Renal cortex interstitium (tissue), 11 donors: ENCODE data around the gene PSMB1. TPM values are rescaled to one million over a fixed set of nuclear protein-coding genes. Genes with fewer than 3 reads are reported as not detected.
"Not testable (repeated sequence)": the region's sequence is repeated elsewhere in the genome, so short reads cannot be mapped to it uniquely, and the experiment has no call there.

Source experiments
- DNase-seq, 11 donors: peaks; one replicate each; pipeline ENCODE4 v3.0.0-alpha.2; 2013; ENCODE audit warnings: low read depth in 9 of 11, low spot score in 4 of 11; ENCODE audit errors: extremely low read depth in 1 of 11
- polyA plus RNA-seq, 3 donors: library from polyadenylated mRNA; unstranded; fragments of 120-200 nt; gene quantifications; one replicate each; pipeline ENCODE4 v1.2.1, GENCODE V29; 2013; ENCODE audit not compliant: insufficient read length in 3 of 3

Gene PSMB1
- polyA plus RNA-seq, 3 donors: 185 to 233 (median 215) TPM

- DNase-seq: peak; percentile 91 to 98 (median 97)
These were observed 1.1 kb upstream of the PSMB1 start, which contains the start of gene TBP for GRCh38 chr6:170554013-170554795. Gene TBP (plus strand): TSS chr6:170554369. CDS start chr6:170557030, 2,661 bp downstream.

DNA sequence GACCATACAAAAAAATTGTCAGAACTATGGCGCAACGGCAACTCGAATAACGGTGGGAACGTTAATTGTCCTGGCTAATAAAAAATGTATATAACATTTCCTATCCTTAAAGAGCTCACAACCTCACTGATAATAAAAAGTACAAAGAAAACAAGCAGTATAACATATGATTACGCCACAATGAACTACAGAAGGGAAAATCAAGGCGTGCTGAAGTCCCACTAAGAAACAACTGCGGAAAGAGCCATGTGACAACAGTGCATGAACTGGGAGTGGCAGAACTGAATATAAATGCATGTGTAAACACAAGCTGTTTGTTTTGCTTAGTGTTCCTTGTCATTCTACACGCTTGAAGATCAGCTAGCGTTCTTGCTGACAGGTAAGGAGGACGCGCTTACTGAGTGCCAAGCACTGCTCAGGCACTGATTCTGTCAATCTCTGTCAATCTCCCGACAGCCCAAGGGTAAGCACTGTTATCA lies 466 bp upstream of the PSMB1 start:
- DNase-seq: peak in 6 of 11 donors; percentile 22 to 40 (median 35)

- no peak for DNase-seq
These were observed 7.7 kb downstream of the PSMB1 start for GRCh38 chr6:170545405-170545804.

DNA sequence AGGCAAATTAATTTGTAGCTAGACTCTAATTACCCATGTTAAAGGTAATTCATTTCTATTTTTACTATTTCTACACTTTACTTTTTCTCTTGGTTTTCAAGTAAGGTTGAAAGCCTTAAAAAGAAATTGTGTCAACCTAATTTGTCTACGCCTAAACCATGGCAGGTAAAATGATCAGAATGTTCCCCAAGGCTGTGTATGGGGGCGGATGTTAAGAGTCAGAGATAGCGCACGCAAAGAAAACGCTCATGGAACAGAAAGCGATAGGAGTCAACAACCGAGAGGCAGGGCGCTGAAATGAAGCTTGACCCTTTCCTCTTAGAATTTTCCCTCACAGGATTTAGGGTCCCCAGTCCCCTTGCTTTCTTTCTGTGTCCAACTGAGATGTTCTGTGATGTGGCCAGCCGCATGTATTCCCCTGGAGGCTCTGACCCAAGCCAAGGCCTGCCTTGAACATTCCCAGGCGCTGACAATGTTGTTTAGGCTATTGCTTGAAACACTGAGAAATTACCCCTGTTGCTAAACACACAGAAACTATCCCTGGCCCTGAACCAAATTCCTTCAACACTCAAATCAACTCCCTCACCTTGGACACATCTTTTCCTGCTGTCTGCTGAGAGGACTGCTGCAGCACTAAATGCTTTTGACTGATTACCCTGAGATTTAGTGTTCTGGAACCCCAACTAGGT lies 10.9 kb downstream of the PSMB1 start:
- DNase-seq: no peak

DNA sequence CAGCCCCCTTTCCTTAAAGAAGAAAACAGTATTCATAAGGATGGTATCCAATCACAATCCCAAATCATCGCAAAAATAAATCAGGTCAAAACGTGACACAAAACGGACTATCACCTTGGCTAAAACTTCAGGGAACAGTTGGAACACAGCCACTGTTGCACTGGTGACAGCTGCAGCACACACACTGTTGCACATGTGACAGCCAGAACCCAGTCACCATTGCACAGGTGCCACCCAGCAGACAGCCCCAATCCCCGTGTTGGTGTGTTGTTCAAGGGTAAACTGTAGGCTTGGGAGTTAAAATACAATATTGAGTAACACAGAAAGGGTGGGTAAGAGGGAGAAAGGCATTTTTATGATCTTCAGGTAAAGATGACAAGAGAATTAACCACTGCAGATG lies 15.8 kb downstream of the PSMB1 start:
- DNase-seq: no peak

DNA sequence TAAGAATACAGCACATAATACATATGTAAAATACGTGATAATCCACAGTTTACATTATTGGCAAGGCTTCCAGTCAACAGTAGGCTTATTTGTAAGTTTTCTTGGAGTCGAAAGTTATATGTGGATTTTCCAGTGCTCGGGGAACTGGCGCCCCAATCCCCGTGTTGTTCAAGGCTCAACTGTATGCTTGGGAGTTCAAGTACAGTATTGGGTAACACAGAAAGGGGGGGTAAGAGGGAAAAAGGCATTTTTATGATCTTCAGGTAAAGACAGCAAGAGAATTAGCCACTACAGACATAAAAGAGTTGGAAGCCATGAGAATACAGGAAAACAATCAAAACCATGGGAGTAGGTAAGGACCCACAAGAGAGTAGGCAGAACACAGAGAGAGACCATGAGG lies 16.4 kb downstream of the PSMB1 start:
- no peak for DNase-seq

DNA sequence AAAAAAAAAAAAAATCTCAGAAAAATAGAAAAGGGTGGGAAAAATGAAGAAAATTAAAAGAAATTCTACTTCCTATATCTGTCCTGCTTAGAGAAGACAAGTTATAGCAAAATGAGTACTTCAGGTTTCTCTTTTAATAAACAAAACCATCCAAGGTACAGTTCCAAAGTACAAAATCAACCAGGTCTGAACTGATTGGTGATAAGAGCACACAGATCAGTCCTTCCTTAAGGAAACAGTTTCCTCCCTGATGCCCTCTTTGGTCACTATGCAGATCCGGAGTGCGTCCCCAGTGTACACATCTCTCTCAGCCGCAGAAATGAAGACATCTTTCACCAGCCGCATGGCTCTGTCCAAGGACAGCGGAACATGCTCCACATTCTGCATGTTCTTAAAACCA lies 18.1 kb downstream of the PSMB1 start:
- no peak for DNase-seq

- DNase-seq: no peak
These were observed 19.3 kb downstream of the PSMB1 start for GRCh38 chr6:170533792-170534191.

DNA sequence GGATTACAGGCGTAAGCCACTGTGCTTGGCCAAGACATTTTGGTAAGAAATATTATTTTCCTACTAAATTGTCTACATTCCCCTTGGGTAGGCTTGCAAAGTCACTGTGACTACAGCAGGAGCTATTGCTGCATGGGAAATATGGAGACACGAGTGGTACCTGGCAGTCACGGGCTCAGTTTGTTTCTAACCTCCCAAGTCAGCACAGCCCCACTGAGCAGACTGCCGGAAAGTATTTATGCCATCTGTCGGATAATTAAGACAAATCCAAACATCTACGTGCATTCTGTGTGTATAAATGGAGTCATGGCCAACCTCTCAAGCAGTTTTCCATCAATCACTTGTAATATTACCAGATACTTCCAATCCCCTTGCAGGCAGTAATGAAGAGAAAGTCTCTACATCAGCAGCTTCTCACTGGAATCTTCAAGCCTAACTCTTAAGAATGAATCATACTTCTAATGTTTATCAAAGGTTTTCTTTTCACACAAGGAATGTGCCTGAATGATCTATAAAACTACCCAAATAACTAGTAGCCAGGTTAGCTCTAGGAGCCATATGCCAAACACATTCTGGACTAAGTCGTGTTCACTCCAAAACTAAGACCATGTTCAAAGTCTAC lies 20.1 kb downstream of the PSMB1 start:
- DNase-seq: no peak

DNA sequence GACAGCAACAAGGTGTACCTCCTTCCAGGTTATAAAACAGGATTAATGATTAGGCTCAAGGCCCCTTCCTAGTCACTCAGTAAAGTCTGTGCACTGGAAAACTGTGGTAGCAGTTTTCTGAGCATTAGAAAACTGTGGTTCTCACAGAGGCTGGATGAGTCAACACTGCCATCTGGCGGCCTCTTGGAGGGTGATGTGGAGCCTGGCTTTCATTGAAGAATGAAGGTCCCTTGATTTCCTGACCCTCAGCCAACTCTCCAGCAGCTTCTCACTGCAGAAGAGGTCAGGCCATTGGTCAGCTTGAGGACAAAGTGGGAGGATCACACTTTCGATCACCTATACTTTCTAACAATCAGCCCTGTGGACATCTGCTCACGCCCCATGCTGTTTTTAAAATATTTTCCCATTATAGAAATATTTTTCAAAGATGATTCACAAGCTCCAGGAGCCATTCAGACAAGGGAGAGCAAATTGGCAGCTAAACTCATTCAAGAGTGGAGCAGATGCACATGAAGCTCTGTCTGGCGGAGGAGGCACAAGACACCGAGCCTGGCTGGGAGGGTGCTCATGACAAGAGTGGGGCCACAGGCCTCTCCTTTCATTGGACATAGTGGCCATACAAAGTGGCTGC lies 23.2 kb downstream of the PSMB1 start:
- peak in 10 of 11 donors; percentile 58 to 85 (median 70) for DNase-seq

DNA sequence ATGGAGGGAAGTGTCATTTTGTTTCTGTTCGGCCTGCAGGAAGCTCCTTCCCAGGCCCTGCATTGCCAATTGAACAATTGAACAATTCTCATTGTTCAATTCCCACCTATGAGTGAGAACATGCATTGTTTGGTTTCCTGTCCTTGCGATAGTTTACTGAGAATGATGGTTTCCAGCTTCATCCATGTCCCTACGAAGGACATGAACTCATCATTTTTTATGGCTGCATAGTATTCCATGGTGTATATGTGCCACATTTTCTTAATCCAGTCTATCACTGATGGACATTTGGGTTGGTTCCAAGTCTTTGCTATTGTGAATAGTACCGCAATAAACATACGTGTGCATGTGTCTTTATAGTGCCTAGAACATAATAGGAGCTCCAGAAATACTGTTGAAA lies 25.1 kb downstream of the PSMB1 start:
- not testable (repeated sequence) for DNase-seq

- DNase-seq: no peak
These were observed 27.3 kb downstream of the PSMB1 start for GRCh38 chr6:170525795-170526194.

GRCh38 chr6:170524172-170524502 lies 29.0 kb downstream of the PSMB1 start:
- DNase-seq: no peak

GRCh38 chr6:170523256-170524171 lies 29.6 kb downstream of the PSMB1 start:
- DNase-seq: no peak

- DNase-seq: no peak
These were observed 30.4 kb downstream of the PSMB1 start for GRCh38 chr6:170522565-170523183.

- peak in 2 of 11 donors; percentile 13 to 18 for DNase-seq
These were observed 36.1 kb downstream of the PSMB1 start for GRCh38 chr6:170516783-170517616.

- no peak for DNase-seq
These were observed 38.2 kb downstream of the PSMB1 start for GRCh38 chr6:170514908-170515307.
